ENCODE results near the gene SPOCK1.

The SPOCK1 gene

DNA sequence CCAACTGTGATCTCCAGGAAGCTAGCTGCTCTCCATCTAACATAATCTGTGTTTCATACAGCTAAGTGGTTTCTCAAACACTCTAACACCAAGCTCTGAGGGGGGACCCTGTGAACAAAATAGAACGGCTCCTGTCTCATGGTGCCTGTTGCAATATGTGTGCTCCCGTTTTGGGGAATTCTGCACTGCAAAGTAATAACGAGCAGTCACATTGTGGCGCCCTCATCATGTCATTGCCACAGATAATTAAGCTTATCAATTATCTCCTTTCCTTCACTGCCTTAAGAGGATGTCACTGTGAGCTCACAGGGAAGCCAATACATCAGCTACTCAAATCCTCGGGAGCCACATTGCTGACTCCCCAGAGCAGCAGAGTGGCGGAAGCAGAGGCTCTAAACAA lies 416.2 kb downstream of the SPOCK1 start:
- no peak overlapping the region for H3K4me3 ChIP-seq (ENCODE audit: low read depth, low read length)
- DNase-seq (ENCODE audit: low read depth): no peak

DNA sequence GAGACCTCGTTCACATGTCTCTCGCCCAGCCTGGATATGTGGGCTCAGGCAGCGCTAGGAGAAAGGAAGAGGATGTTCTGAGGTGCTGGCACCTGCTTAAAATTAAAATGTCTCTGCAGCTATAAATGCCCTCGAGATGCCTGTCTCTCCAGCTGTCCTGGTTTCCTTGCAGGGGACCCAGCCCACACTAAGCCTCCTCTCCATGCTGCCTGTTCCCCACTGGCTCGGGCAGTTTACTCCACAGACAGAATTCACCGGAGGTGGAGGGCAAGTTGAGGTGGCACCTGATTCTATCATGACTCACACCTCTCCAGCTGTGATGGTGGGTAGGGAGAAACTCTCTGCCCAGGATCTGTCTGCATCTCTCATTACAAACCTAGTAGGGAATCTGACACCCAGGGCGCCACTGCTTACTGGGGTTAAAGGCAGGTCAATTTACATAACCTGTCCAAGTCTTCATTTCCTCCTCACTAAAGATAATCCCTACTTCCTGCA lies 420.9 kb downstream of the SPOCK1 start:
- H3K4me3 ChIP-seq (ENCODE audit: low read depth, low read length): no peak overlapping the region
- no peak for DNase-seq (ENCODE audit: low read depth)

DNA sequence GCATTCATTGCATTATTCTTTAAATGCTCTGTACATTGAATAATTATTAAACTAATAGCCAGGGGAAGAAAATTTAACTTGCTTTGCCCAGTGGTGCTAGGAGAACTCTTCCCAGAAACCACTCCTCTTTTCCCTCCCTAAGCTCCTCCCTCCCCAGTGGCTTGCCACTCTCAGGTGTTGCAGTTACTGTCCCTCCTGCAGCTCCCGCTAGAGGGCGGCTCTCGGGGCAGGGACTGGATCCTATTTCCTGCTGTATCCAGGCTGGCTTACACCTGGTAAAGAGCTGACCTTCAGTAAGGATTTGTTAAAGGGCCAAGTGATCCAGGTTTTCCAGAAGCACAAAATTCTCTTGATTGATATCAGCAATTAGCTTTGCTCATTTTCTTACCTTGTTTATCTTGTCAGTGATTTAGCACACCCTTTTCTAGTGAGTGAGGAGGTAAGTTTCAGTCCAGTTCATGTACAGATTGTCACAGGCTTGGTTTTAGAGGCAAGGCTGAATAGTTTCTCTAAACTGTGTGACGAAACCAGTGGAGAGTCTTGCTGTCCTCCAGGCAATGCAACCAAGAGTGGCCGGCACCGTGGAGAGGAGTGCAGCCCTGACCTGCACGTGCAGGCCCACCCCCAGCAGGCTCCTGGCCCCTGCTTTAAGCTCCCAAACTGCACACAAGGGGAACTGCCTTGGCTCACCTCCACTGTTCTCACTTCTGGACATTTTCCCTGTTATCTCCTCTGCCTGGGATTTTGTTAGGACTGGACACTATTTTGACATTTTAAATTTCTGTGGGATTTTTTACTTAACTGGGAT lies 423.8 kb downstream of the SPOCK1 start:
- no peak overlapping the region for H3K4me3 ChIP-seq (ENCODE audit: low read depth, low read length)
- no peak for DNase-seq (ENCODE audit: low read depth)

DNA sequence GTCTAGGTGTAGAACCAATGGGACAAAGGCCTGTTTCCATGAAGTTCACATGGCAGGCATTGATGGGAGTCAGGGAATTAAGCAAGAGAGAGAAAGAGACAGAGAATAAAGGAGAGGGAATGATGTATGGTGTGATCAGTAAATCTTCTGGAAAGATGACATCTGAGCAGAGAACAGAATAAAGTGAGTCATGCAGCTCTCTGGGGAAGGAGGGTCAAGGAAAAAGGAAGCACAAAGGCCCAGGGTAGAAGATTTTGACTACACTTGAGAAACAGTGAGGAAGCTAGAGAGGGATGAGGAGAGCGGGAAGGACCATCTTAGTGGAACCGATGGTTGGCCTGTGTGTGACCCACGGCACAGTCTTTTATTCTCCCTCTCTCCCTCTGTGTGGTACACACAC lies 425.9 kb downstream of the SPOCK1 start:
- no peak overlapping the region for H3K4me3 ChIP-seq (ENCODE audit: low read depth, low read length)
- peak; percentile 66 for DNase-seq (ENCODE audit: low read depth)

DNA sequence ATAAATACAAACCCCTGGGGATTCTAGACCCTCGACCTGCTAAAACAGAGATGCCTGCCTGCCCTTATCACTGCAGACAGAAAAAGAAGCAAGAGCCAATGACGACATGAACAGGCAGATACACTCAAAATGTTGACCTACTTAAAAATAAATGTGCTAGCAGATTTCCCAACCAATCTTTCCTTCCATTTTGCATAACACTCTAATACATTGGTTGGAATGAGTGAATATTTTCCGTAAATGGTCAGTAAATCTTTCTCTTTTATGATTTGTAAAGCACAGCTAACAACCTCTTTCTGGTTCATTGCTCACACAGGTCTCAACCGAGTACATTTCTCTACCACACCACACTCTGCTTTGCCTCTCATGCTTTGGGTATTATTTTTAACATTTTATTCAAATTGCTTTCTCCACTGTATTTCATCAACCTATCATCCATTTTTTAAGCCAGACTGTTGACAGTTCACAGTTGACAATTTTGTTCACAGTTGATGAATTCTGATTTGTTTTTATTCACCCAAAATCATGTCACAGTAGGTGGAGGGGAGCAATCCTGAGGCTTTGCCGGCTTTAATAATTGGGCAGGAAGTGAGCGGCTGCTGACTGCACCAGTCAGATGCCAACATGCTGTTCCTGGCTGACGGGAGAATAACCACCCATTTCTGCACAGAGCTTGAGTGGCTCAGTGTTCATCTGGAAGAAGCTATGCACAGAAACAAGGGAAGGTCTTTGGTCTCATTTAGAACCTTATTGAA lies 426.6 kb downstream of the SPOCK1 start:
- DNase-seq (ENCODE audit: low read depth): no peak
- H3K4me3 ChIP-seq (ENCODE audit: low read depth, low read length): no peak overlapping the region

DNA sequence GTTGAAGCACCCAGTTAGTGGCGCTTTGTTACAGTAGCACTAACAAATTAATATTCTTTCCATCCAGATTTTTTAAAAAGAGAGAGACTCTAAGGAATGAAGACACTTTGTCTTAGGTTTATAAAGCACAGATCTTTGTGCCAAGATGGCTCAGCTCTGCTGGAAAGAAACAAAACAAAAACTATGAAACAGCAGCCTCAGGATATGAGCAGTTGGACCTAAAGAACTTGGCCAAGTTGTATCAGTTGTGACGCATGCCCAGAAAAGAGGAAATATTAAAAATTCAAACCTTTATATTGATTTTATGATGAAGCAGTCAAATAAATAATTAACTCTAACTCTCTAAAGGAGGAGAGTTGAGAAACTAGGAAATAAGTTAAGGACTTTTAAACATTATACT lies 427.2 kb downstream of the SPOCK1 start:
- no peak for DNase-seq (ENCODE audit: low read depth)
- no peak overlapping the region for H3K4me3 ChIP-seq (ENCODE audit: low read depth, low read length)

DNA sequence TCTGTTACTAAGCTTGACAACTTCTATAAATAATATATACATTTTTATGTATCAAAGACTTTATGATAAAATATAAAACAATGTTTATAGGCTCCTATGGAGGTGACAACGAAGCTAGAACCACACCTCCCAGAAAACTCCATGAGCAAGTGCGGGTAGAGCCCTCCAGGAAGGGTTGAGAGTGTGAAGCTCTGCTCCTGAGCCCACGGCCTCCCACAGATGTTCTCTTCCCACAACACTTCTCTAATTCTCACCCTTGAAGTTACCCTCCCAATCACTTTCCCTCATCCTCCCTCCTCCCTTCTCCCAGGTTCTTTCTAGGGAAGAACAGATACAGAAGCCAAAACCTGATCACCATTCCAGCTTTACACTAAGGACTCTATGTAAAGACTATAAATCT lies 427.6 kb downstream of the SPOCK1 start:
- DNase-seq (ENCODE audit: low read depth): no peak
- H3K4me3 ChIP-seq (ENCODE audit: low read depth, low read length): no peak overlapping the region

DNA sequence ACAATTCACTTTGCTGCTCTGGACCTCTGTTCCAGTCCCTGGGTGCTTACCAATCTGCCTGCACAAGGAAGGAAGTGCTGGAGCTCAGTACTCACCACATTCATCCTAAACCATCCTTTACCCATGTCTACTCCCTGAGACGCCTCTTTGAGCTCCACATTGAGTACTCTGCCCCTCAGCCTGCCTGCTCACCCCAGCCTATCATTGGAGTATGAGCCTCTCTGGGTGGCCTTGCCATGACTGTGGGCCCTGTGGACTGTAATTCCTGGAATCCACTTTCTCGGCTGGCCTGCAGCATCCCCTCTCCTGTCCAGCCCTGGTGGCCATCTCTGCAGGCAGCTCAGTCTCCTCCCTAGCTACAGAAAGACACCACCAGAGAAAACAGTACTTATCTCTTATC lies 428.6 kb downstream of the SPOCK1 start:
- no peak for DNase-seq (ENCODE audit: low read depth)
- H3K4me3 ChIP-seq (ENCODE audit: low read depth, low read length): no peak overlapping the region

DNA sequence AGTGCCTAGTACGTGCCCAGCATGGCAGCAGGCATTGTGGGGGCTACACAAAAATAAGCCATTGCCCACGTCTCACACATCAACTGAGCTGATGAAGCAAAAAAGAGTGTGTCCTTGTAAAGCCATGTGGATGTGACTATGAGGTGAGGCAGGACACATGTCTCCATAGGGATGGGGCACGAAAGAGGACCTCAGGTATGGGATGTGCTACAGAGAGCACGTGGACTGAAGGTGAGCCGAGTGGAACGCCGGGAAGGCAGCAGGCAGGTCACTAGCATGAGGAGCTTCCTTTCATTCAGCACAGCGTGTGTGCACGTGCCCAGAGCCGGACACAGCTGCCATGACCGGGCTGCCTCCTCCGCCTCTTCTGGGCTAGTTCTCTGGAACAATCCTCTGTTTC lies 429.8 kb downstream of the SPOCK1 start:
- no peak overlapping the region for H3K4me3 ChIP-seq (ENCODE audit: low read depth, low read length)

DNA sequence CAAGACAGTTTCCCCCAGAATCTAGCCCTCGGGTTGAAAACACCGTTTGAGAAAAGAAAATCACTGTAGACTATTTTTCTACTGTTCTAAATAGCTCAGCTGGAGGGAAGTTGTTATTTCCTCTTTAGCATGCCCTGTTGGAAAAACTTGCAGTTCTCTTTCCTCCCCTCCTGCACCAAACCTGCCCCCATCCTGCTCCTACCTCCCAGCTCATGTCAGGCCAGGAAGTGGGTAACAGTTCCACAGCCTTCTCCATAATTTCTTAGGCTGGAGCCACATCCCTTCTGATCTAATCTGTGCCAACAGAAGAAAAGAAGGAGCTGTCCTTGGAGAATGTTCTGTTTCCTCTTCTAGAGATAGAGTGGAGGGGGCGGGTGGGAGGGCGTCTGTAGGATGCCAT lies 437.7 kb downstream of the SPOCK1 start:
- DNase-seq (ENCODE audit: low read depth): no peak
- no peak overlapping the region for H3K4me3 ChIP-seq (ENCODE audit: low read depth, low read length)

More for the DNA sequence above, 429.8 kb downstream of the SPOCK1 start:
- no peak for DNase-seq (ENCODE audit: low read depth)

DNA sequence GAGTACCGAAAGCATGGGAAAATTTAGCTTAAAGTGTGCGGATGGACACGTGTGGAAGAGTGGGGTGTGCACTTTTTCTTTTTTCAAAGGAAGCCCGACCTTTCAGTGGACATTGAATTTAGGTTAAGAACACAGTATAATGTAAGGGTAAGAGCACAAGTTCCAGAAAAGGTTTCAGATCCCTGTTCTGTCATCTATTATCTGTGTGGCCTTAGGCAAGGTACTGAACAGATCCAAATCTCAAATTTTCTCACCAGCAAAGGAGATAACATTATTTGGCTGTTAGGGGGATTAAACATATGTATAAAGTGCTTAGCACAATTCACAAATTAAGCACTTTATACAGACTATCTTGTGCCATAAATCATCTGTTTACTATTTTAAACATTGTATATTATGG lies 441.0 kb downstream of the SPOCK1 start:
- H3K4me3 ChIP-seq (ENCODE audit: low read depth, low read length): no peak overlapping the region
- no peak for DNase-seq (ENCODE audit: low read depth)

DNA sequence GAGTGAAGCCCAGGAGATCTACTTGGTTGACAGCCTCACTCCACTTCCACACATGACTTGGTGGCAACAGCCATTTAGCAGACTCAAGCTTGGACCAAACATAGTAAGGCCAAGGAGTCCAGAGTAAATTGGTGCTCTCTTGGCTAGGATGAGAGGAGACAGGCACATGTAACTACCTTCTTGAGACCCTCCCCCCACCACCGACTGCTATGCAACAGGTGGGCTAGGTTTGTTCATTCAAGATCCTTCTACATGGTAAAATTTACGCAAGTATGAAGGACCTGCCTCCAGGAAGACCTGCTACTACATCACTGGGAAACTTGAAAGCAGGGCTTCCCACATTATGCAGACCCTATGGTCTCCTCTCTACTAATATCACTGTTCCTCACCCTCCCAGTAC lies 442.4 kb downstream of the SPOCK1 start:
- DNase-seq (ENCODE audit: low read depth): no peak
- no peak overlapping the region for H3K4me3 ChIP-seq (ENCODE audit: low read depth, low read length)

DNA sequence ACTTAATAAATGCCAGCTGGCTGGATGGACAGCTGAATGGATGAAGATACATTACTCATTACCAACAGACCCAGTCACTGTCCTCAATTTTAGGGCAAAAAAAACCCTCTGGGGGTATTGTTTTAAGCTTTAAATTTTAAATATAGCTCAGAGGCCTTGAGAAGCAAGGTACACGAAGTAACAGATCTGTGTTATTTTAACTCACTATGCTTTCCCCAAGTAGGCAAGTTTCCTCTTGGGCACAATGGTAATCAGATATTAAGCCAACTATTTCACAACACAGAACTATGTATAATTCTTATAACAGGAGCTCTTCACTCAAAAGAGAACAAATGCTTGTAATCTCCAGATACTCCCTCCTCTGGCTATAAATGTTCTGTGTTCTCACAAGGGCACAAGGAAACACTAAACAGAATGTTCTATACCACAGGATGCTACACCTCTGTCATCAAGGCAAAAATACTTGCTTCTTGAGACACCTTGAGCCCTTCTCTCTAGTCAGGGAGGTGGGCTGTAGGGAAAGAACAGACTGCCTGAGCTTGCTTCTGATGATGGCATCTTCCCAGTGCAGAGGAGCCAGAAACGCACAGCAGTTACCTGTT lies 443.8 kb downstream of the SPOCK1 start:
- H3K4me3 ChIP-seq (ENCODE audit: low read depth, low read length): no peak overlapping the region
- DNase-seq (ENCODE audit: low read depth): peak; percentile 29

DNA sequence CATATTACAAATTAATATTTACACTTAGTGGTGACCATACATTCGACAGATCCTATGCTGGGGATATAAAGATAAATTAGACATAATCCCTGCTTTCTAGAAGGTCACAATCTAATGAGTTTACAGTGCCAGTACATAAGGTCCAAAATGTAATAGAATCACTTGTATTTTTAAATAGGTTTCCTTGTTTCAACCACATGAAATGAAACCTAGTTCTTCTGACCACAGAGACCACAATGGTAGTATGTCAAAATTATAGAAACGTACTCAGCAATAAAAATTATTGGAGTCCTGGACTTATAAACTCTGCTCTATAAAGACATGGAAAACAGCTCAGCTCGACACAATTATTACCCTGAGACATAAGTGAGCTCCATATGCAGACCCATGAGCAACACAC lies 444.3 kb downstream of the SPOCK1 start:
- no peak for DNase-seq (ENCODE audit: low read depth)
- no peak overlapping the region for H3K4me3 ChIP-seq (ENCODE audit: low read depth, low read length)

DNA sequence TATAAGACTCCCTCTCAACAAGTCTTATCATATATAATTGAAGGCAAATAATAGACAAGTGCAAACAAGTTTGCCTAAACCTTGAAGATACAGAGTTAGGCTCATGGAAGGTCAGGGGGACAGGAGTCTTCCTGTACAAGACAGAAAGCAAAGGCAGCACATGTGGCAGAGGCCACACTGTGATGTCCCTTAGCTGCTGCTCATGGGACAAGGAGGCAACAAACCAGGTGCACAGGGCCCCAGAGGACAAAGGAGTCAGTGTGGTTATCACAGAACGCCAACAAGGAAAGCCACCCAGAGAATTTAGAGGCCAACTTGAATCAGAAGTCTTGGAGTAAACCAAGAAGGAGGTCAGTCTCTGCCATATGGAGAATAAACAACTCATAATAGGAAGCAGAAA lies 444.8 kb downstream of the SPOCK1 start:
- DNase-seq (ENCODE audit: low read depth): no peak
- no peak overlapping the region for H3K4me3 ChIP-seq (ENCODE audit: low read depth, low read length)

DNA sequence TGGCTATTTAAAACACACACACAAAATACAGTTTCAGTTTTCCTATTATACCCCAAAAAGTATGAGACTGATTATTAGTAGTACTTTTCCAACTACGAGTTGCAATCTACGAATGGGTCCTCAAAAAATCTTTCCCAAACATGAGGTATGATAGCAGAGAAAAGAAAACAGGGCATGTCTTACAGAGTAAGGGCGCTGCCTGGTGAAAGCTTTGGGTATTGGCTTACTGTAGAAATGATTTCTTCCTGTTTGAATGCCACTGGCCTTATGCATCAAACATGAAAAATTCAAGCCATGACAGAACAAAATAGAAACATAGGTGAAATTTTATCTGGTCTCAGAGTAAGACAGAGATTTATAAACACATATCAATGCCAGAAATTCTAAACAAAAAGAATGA lies 448.0 kb downstream of the SPOCK1 start:
- no peak for DNase-seq (ENCODE audit: low read depth)
- no peak overlapping the region for H3K4me3 ChIP-seq (ENCODE audit: low read depth, low read length)

DNA sequence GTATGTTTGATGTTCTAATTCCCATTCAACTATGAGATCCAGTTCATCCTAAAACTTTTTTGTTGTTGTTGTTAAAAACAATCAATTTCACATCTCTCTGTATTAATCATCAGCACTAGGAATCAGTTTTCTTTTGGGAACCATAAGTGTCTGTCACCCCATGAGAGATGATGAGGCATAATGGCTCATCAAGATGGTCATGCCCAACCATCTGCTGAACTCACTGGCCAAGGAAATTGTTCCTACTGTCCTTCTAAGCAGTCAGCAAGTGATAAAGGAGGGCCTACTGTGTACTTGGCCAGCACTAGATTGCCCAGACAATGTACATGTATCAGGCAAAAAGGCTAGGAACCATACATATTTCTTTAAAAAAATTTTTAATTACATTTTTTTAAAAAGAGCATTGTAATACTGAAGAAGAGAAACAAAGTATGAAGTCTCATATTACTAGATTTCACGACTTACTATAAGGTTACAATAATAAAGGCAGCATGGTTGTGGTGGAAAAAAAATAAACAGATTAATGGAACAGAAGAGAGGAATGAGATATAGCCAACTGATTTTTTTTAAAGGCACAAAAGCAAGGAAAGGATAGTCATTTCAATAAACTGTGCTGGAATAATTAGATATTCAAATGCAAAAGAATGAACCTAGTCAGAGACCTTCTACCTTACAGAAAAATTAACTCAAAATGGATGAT lies 458.3 kb downstream of the SPOCK1 start:
- no peak for DNase-seq (ENCODE audit: low read depth)
- H3K4me3 ChIP-seq (ENCODE audit: low read depth, low read length): no peak overlapping the region

DNA sequence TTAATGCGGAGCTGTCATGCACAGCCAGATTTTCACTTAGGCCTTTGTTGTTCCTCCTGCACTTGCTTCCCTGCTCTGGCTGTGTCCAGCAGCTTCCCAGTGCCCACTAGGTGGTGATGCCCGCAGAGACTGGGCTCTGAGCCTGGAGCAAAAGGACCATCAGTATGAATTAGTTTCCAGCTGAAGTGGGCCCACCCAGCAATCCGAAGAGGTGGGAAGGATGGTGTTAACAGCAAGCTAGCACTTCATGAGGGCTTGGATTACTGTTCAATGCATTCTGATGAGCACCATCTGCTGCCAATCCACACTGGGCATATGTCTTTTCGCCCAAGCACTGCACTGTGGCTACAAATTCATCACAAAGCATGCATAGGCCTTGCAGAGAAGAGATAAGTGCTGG lies 459.1 kb downstream of the SPOCK1 start:
- no peak for DNase-seq (ENCODE audit: low read depth)
- no peak overlapping the region for H3K4me3 ChIP-seq (ENCODE audit: low read depth, low read length)

DNA sequence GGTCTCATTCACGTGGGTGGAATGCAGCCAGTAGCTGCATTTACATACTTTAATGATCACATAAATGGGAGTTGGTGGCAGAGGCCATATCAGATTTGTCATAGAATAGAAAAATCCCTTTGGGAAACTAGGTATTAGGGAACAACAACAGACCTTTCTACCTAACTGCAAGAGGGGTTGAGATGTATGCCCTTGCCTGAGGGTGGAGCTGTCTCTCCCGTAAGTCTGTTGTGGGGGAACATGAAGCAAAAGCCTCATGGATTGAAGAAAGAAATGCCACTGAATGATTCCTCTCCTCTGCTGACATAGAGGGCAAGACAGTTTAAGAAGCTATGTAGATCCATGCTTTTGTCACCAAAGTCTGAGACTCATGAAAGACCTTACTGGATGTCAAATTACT lies 461.3 kb downstream of the SPOCK1 start:
- no peak overlapping the region for H3K4me3 ChIP-seq (ENCODE audit: low read depth, low read length)
- DNase-seq (ENCODE audit: low read depth): no peak

DNA sequence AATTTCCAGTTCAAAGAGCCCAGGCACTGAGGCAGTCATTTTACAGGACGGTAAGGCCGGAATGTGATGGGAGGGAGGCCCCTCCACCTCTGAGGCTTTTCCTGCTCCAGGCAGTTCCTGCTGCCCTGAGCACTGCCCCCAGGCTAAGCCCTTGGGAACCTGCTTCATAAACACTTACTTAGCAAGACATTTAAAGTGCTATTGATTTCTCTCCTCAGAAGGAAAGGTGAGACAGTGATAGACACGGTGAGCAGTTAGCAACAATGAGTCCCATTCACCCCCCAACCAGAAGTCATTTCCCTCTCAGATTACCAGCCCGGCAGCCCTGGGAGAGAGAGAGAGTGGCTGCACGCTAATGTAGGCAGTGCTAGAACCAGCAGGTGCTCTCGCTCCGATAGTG lies 462.5 kb downstream of the SPOCK1 start:
- no peak overlapping the region for H3K4me3 ChIP-seq (ENCODE audit: low read depth, low read length)
- no peak for DNase-seq (ENCODE audit: low read depth)
